HG02678 (cell line): ENCODE measurements around the gene TOM1L2.

ENCODE experiments used
- ATAC-seq: cut with Tn5 transposase; IDR thresholded peaks from one replicate; pipeline ENCODE4 v1.9.1; 2021; ENCODE audit warnings: mild to moderate bottlenecking, moderate library complexity; ENCODE audit not compliant: unreplicated experiment

The TOM1L2 gene

GRCh38 chr17:17823433-17824118, 148.6 kb downstream of the TOM1L2 start:
- peak; percentile 85 for ATAC-seq

GRCh38 chr17:17822616-17823015, 149.6 kb downstream of the TOM1L2 start:
- no peak for ATAC-seq

GRCh38 chr17:17822189-17822588, 150.0 kb downstream of the TOM1L2 start:
- no peak for ATAC-seq

- ATAC-seq = no peak
Measured at GRCh38 chr17:17820463-17821158, 151.6 kb downstream of the TOM1L2 start.

GRCh38 chr17:17820046-17820445, 152.2 kb downstream of the TOM1L2 start:
- ATAC-seq = no peak

- ATAC-seq = peak; percentile 48
Measured at GRCh38 chr17:17819561-17819995, 152.6 kb downstream of the TOM1L2 start.

- ATAC-seq = no peak
Measured at GRCh38 chr17:17819111-17819510, 153.1 kb downstream of the TOM1L2 start.

GRCh38 chr17:17818088-17818526, 154.1 kb downstream of the TOM1L2 start:
- ATAC-seq = no peak

- no peak for ATAC-seq
Measured at GRCh38 chr17:17817552-17817947, 154.7 kb downstream of the TOM1L2 start.

GRCh38 chr17:17816831-17817551, 155.2 kb downstream of the TOM1L2 start:
- ATAC-seq = no peak

- ATAC-seq = no peak
Measured at GRCh38 chr17:17816240-17816814, 155.9 kb downstream of the TOM1L2 start.

- ATAC-seq = no peak
Measured at GRCh38 chr17:17815436-17816200, 156.6 kb downstream of the TOM1L2 start.

- no peak for ATAC-seq
Measured at GRCh38 chr17:17815062-17815406, 157.2 kb downstream of the TOM1L2 start.

GRCh38 chr17:17814162-17815061, 157.8 kb downstream of the TOM1L2 start:
- ATAC-seq = no peak

- no peak for ATAC-seq
Measured at GRCh38 chr17:17813725-17814095, 158.5 kb downstream of the TOM1L2 start.

GRCh38 chr17:17813055-17813724, 159.0 kb downstream of the TOM1L2 start:
- ATAC-seq = no peak

GRCh38 chr17:17812211-17813054, 159.8 kb downstream of the TOM1L2 start:
- no peak for ATAC-seq
